Activated gamma-delta T cell treated with anti-CD3 and anti-CD28 coated beads, Interleukin-2, amount 50 U/mL, for 16 hours (primary cell): ENCODE measurements around the gene ALAS1.
"Not testable (repeated sequence)": the region's sequence is repeated elsewhere in the genome, so short reads cannot be mapped to it uniquely, and the experiment has no call there.

Source experiments
- DNase-seq: peaks from one replicate; pipeline ENCODE4 v3.0.0-alpha.2; 2020; ENCODE audit warnings: low read depth

ALAS1 gene

GRCh38 chr3:52176951-52177700, 20.8 kb upstream of the ALAS1 start:
- no peak for DNase-seq

GRCh38 chr3:52177701-52178042, 20.3 kb upstream of the ALAS1 start:
- no peak for DNase-seq

GRCh38 chr3:52178126-52178525, 19.8 kb upstream of the ALAS1 start:
- DNase-seq: not testable (repeated sequence)

DNA sequence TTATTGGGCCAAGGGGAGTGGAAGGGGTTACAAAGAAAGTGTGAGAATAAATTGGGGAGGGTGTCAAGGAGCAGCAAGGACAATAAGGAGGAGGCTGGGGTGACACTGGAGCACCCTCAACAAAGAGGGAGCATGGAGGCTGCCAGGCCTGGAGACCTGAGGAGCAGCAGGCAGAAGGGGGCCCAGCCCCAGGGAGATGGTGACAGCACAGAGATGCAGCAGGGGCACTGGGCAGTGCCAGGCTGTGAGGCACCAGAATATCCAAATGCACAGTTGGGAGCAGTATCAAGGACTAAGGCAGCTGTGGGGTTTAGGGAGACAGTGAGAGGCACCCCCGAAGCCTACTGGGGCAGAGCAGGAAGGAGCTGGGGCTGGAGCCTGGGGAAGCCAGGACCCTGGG, 19.4 kb upstream of the ALAS1 start:
- DNase-seq: no peak

DNA sequence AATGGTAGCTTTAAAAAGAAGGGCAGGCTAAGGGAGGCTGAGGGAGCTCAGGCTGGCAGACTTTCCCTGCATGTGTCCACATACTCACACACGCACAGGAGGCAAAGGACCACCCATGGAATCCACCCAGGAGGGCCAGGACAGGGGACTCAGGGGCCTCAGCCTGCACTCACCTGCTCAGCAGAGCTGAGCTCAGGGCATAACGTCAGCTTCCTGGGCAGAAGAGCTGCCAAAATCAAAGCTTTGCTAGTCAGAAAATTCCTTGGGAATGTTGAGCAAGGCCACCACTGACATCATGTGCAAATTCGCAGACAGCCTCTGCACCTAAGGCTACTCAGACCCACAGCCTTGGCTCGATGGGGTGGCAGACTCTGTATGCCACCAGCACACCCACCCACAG, 16.4 kb upstream of the ALAS1 start:
- no peak for DNase-seq

DNA sequence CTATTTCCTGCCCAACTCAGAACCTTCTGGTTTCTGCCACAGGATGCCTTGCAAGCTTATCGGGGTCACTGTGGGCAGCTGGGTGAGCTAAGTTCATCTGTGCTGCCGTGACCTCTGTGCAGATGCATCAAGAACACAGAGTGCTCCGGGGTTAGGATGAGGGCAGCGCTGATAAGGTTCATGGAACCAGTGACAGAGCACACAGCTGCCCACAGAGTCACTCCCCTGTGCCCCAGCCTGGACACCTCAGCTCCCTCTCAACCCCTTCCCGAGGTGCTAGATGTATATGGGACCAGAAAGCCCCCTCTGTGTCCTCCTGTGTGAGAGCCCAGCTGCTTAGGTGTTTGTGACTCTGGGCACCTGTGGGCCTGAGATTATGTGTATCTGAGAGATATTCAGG, 15.8 kb upstream of the ALAS1 start:
- DNase-seq: no peak

DNA sequence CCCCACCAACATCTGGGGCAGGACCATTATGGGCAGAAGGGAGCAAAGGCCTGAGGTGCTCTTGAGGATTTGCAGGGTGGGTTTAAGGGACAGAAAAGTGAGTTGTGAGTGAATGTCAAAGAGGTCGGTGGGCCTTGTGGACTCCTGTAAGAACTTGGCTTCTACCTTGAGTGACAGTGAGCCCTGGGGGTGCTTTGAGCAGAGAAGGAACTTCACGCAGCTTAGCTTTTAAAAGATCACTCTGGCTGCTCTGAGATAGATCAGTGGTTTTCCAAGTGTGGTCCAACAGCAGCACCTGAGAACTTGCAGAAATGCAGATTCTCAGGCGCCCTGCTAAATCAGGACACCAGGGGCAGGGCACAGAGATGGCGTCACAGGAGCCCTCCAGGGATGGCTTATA, 15.3 kb upstream of the ALAS1 start:
- DNase-seq: no peak

- no peak for DNase-seq
Measured at GRCh38 chr3:52183786-52184445, 14.0 kb upstream of the ALAS1 start.

DNA sequence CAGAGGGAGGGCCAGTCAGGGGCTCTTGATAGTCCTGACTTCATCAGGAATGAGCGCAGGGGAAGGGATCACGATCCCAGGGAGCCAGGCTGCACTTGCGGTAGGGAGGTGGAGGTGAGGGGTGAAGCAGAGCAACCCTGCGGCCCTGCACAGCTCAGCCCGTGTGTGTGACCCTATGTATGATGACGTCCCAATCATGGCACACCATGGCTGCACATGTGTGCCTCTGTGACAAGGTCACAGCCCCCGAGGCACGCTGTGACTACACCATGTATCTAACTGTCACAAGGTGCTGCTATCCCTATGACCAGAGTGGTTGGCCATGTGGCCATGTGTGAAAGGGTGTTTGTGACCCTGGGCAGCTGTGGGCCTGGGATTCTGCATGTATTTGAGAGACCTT, 13.3 kb upstream of the ALAS1 start:
- no peak for DNase-seq

DNA sequence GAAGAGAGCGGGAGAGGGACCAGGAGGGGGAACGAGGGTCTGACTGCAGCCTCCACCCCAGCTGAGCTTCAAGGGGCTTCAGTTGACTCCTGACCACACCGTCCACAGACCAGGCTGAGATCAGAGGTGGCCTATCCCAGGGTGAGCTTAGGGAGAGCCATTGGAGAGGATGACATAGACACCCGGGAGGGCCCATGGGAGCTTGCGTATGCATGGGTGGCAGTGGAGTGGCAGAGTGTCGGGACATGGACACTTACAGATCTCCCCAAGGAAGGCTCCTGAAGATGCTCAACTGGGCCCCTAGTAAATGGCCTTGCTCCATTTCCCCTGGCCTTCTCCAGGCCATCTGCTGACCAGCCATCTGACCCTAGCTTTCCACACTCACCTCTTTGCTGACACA, 12.6 kb upstream of the ALAS1 start:
- no peak for DNase-seq

GRCh38 chr3:52185837-52186236, 12.1 kb upstream of the ALAS1 start:
- no peak for DNase-seq

- no peak for DNase-seq
Measured at GRCh38 chr3:52186729-52187128, 11.2 kb upstream of the ALAS1 start.

DNA sequence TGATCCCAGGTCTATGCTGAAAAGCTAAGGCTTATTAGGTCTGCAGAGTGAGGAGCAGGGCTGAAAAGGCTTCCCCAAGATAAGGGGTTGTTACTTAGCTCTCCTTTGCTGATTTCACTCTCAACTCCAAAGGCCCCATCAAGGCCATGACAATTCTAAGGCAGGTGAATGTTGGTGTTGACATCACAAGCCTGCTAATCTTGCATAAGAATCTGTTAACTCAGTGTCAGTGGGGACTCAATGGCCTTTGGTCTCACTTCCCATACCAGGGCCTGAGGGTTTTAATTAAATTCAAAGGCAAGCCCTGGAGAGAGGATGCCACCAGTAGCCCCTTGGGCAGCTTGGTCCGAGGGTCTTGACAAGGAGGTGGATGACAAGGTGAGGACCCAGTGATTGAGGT, 9.4 kb upstream of the ALAS1 start:
- DNase-seq: no peak

DNA sequence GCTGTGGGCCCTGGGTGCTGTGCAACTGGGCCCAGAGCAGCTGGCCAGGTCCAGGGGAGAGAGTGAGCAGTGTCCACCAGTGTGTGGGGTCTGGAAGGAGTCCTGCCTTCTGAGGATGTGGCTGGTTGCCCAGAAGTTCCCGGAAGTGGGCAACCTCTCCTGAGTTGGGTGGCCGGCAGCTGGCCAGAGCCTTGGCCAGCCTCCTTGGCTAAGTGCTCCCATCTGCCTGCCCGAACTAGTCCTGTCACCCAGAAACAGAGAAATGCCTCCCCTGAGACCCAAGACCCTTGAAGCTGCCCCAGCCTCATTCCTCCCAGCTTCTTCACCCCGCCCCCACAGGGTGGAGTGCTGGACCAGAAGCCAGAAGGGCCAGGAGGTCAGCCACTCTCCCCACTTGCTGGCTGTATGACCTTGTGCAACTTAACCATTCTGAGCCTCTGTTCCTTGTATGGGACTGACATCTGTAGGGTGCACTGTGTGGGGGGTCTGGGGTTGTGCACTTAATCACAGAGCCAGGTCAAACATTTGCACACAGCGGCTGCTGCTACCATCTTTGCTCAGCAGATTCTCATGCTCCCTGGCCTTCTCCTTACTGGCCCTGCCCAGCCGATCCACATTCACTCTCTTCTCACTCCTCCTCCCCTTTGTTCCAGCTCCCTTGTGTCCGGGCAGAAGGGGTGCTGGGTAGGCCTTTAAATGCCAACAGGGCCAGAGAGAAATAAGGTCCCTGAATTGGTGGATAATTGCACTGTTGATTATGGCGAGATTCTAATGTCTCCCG, 7.5 kb upstream of the ALAS1 start:
- DNase-seq: no peak

DNA sequence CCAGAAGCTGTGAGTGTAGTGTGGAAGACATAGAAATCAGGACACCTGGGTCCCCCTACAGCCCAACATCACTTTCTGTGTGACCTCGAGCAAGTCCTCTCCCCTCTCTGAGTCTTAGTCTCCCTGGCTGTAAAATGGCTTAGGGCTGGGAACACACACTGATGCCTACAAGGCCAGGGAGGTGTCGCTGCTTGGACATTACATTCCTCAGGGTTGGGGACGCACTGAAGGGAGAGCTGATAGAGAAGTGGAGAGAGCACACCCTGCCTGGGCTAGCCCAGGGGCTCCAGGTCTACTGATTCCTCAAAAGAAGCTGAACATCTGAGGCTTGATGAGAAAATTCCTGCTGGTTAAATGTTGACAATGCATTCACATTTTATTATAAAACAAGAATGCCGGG, 6.3 kb upstream of the ALAS1 start:
- no peak for DNase-seq

GRCh38 chr3:52193065-52193464, 4.9 kb upstream of the ALAS1 start:
- no peak for DNase-seq

GRCh38 chr3:52194485-52195290, 3.3 kb upstream of the ALAS1 start:
- DNase-seq: no peak

GRCh38 chr3:52195291-52195597, 2.7 kb upstream of the ALAS1 start:
- no peak for DNase-seq

GRCh38 chr3:52195823-52196331, 2.1 kb upstream of the ALAS1 start:
- no peak for DNase-seq

DNA sequence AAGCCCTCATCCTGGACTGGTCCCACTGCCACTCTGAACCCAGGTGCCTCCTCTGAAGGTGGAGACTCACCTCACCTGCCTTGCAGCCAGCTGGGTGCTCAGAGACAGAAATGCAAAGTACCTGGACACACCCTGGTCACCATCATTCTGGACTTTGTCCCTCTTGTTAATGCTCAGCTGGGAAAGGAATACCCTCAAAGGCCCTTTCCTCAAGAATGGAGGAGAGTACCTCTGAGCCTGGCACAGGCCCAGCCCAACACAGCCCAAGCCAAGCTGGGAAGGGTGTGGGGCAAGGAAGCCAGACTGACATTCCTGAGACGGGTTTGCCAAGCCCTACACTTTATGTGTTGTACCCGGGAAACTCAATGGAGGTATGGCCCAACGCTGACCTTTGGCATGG, 983 bp upstream of the ALAS1 start:
- no peak for DNase-seq

DNA sequence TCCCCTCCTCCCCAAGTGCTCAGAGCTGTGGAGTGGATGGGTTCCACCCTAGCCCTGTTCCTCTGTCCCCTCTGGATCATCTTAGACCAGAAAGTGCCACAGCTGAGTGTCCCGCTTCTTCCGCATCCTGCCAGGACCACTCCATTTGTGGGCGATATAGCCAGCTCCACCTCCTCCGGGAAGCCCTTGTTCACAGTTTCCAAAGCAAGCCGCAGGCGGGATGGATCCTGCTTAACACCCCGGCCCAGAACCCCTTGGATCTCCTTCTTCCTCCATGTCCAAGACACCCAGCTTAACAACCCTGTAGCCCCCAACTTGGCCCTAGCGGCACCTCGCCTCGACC, 490 bp upstream of the ALAS1 start:
- no peak for DNase-seq
